ENCODE measurements around the gene ALAD.

Gene ALAD

DNA sequence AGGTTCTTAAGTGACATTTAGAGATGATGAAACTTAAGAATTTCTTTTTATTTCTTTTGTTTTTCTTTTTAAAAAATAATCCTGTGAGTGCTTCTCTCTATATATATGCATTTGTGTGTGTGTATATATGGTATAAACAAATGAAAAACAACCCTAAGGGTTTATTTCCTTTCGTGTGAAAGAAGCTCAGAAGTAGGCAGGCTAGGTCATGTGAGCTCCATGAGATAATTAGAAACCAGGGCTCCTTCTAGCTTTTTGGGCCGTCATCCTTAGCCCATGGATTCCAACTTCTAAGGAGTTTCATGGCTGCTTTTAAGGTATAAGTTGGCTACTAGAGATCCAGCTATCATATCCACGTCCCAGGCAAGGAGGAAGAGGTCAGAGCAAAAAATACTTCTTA lies 20.6 kb upstream of the ALAD start:
- H2AFZ ChIP-seq (ENCODE audit: low read depth, low read length), result no peak overlapping the region
- TF ChIP-seq CTCF (IDR thresholded peaks at IDR 0.05; ENCODE audit: borderline replicate concordance, extremely low read depth, low read length, poor library complexity, severe bottlenecking) (no peak), EZH2 (IDR thresholded peaks at IDR 0.05; ENCODE audit: borderline replicate concordance, low read depth, low read length, severe bottlenecking) (no peak)
- no peaks in the 10 kb centered on the region for H3K4me1 ChIP-seq (ENCODE audit: insufficient read depth, low read length)
- ATAC-seq (ENCODE audit: insufficient read depth, low read depth) (no peak), DNase-seq (no peak)
- H3K36me3 ChIP-seq (ENCODE audit: insufficient read depth, low read length), result no peaks in the 10 kb centered on the region
- H3K4me2 ChIP-seq (ENCODE audit: insufficient read depth, low read length), result no peak overlapping the region
- H3K9ac ChIP-seq (ENCODE audit: low read depth, low read length), result no peak overlapping the region
- no peak overlapping the region for H3K27ac ChIP-seq (ENCODE audit: low read length)
- no peaks in the 10 kb centered on the region for H3K9me3 ChIP-seq (ENCODE audit: insufficient read depth, low read length, severe bottlenecking)
- no peak overlapping the region for H3K4me3 ChIP-seq (ENCODE audit: low read depth in 1 of 2, low read length in 2 of 2)
- no peaks in the 10 kb centered on the region for H3K27me3 ChIP-seq (ENCODE audit: insufficient read depth, low read length, poor library complexity)
- H4K20me1 ChIP-seq (ENCODE audit: insufficient read depth, low read length), result no peaks in the 10 kb centered on the region
- no peaks in the 10 kb centered on the region for H3K79me2 ChIP-seq (ENCODE audit: insufficient read depth, low read length)

DNA sequence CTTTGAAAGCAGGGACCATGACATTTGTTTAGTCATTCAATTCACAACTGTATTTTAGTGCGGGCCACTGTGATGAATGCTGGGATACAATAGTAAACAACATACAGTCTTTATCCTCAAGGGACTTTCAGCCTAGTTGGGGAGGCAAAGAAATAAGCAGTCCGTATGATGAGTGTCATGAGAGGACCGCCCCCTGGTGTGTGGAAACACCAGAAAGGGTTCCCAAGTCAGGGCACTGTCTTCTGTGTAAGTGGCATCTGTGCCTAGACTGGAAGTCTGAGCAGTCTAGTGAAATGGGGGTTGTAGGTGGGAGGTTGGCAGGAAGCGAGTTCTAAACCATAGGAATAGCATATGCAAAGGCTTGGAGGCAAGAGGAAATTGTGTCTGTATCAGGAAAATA lies 16.3 kb upstream of the ALAD start:
- Histone ChIP-seq H3K27me3 (ENCODE audit: insufficient read depth, low read length, poor library complexity) (no peaks in the 10 kb centered on the region), H3K79me2 (ENCODE audit: insufficient read depth, low read length) (no peaks in the 10 kb centered on the region), H3K4me2 (ENCODE audit: insufficient read depth, low read length) (no peak overlapping the region), H2AFZ (ENCODE audit: low read depth, low read length) (no peak overlapping the region), H3K36me3 (ENCODE audit: insufficient read depth, low read length) (no peaks in the 10 kb centered on the region), H3K27ac (ENCODE audit: low read length) (no peak overlapping the region), H4K20me1 (ENCODE audit: insufficient read depth, low read length) (no peaks in the 10 kb centered on the region), H3K4me3 (ENCODE audit: low read depth in 1 of 2, low read length in 2 of 2) (no peak overlapping the region), H3K9ac (ENCODE audit: low read depth, low read length) (no peak overlapping the region), H3K9me3 (ENCODE audit: insufficient read depth, low read length, severe bottlenecking) (no peaks in the 10 kb centered on the region), H3K4me1 (ENCODE audit: insufficient read depth, low read length) (no peaks in the 10 kb centered on the region)
- DNase-seq (no peak), ATAC-seq (ENCODE audit: insufficient read depth, low read depth) (no peak)
- TF ChIP-seq CTCF (IDR thresholded peaks at IDR 0.05; ENCODE audit: borderline replicate concordance, extremely low read depth, low read length, poor library complexity, severe bottlenecking), result no peak
- TF ChIP-seq EZH2 (IDR thresholded peaks at IDR 0.05; ENCODE audit: borderline replicate concordance, low read depth, low read length, severe bottlenecking), result no peak

DNA sequence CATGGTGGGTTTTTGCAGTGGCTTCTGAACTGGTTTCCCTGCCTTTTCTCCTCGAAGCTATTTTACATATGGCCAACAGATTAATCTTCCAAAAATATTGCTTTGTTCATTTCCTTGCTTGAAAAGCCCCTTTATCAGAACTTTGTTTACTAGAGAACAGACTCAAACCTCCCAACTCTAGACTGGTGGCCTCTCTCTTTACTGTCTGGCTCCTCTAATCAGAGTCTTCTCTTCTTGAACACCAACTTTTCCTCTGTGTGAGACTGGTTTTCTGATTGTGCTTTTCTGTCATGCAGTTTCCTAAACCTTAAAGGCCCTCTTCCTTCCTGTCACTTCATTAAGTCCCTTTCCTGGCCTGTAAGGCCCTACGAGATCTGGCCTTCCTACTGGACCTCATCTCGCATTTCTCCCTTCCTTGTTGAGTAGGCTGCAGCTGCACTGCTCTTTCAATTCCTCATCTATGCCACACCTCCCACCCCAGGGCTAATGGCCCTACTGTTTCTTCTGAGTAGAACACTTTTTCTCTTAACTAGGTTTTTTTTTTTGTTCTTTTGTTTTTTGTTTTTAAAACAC lies 15.2 kb upstream of the ALAD start:
- H3K4me1 ChIP-seq (ENCODE audit: insufficient read depth, low read length), result peaks cover 8% of the 10 kb centered on the region

More for the DNA sequence above, 15.2 kb upstream of the ALAD start:
- no peak for ATAC-seq (ENCODE audit: insufficient read depth, low read depth)
- H3K27ac ChIP-seq (ENCODE audit: low read length), result no peak overlapping the region
- no peaks in the 10 kb centered on the region for H3K9me3 ChIP-seq (ENCODE audit: insufficient read depth, low read length, severe bottlenecking)
- no peak overlapping the region for H3K9ac ChIP-seq (ENCODE audit: low read depth, low read length)
- H4K20me1 ChIP-seq (ENCODE audit: insufficient read depth, low read length), result no peaks in the 10 kb centered on the region
- no peak overlapping the region for H3K4me2 ChIP-seq (ENCODE audit: insufficient read depth, low read length)
- H3K36me3 ChIP-seq (ENCODE audit: insufficient read depth, low read length), result no peaks in the 10 kb centered on the region
- TF ChIP-seq CTCF (IDR thresholded peaks at IDR 0.05; ENCODE audit: borderline replicate concordance, extremely low read depth, low read length, poor library complexity, severe bottlenecking) (no peak), EZH2 (IDR thresholded peaks at IDR 0.05; ENCODE audit: borderline replicate concordance, low read depth, low read length, severe bottlenecking) (no peak)
- H3K27me3 ChIP-seq (ENCODE audit: insufficient read depth, low read length, poor library complexity), result no peaks in the 10 kb centered on the region
- no peak overlapping the region for H2AFZ ChIP-seq (ENCODE audit: low read depth, low read length)
- no peak for DNase-seq
- no peak overlapping the region for H3K4me3 ChIP-seq (ENCODE audit: low read depth in 1 of 2, low read length in 2 of 2)
- no peaks in the 10 kb centered on the region for H3K79me2 ChIP-seq (ENCODE audit: insufficient read depth, low read length)

Measured in DND-41 (cell line).